HL-60 (cell line): ENCODE measurements around the gene MAD1L1.

Experiments
- DNase-seq, 2 experiments: peaks; one replicate each; pipeline ENCODE4 v3.0.0-alpha.2; 2010 to 2020; ENCODE audit warnings: low read depth in 1 of 2, low spot score in 1 of 2
- H3K27ac ChIP-seq: fragments of 250-450 bp; sonication (Bioruptor Pico); replicated peaks from 2 replicates; pipeline ENCODE4 v1.5.1; 2020; ENCODE audit warnings: mild to moderate bottlenecking, moderate library complexity
- H3K27me3 ChIP-seq: fragments of 250-450 bp; sonication (Bioruptor Pico); 2 replicates; pipeline ENCODE4 v1.5.1; 2021; ENCODE audit warnings: mild to moderate bottlenecking, moderate library complexity; ENCODE audit not compliant: insufficient read depth, poor library complexity, severe bottlenecking
- H3K4me3 ChIP-seq: replicated peaks from 2 replicates; pipeline ENCODE4 v1.5.1; 2011; ENCODE audit warnings: mild to moderate bottlenecking, control low read depth, low read length; ENCODE audit not compliant: insufficient read depth
- CTCF ChIP-seq: IDR thresholded peaks from one replicate; pipeline ENCODE4 v1.5.1; 2011; ENCODE audit warnings: low read length, control low read depth, inconsistent platforms; ENCODE audit not compliant: insufficient read depth
- GABPA ChIP-seq: IDR thresholded peaks from 2 replicates; pipeline ENCODE4 v1.6.1; 2012; ENCODE audit warnings: low read depth
- POLR2AphosphoS5 ChIP-seq: IDR thresholded peaks from 2 replicates; pipeline ENCODE4 v1.6.1; 2012; ENCODE audit warnings: low read depth
- REST ChIP-seq: IDR thresholded peaks from 2 replicates; pipeline ENCODE4 v1.6.1; 2012; ENCODE audit warnings: low read depth; ENCODE audit not compliant: insufficient replicate concordance
- SPI1 ChIP-seq: IDR thresholded peaks from 2 replicates; pipeline ENCODE4 v1.6.1; 2012; ENCODE audit warnings: low read depth, mild to moderate bottlenecking, borderline replicate concordance

MAD1L1 gene

DNA sequence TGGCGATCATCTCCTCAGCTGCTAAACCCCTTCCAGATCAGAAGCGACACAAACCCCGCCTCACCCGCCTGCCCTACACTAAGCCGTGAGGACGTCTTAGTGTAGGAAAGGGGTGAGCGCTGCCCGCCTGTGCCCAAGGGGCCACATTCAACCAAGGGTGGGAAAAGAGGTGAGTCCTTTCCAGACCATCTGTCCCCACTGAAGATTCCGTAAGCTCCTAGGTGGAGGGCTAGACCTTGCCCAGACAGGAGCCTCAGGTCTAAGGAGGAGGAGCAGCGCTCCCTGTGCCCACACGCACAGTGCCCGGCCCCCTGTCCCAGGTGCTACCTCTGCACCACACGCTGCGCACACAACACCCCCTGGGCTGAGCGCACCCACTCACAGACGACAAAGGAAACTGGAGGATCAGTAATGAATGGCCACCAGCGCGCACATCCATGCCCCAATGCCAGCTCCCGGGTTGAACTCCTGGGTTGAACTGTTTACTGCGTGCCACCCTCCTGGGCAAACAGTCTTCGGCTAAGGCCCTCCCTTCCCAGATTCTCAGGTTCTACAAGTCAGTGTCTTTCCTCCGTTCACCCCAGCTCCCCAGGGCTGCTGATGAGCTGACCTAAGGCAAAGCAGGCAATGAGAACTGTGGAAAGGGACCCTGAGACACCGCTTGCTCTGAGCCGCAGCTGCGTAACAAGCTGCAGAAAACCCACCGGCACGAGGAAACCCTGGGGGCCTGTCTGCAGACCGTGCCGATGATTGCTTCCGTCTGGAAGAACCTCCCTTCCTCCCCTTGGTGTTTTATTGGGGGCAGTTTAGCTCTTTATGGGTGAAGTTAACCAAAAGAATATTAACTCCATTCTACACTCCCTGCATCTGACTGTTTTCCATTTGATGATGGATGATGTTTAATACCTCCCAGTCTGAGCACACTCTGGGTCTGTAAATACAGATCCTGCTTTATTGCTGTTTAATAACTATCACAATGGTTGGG, 185.9 kb downstream of the MAD1L1 start:
- Histone ChIP-seq H3K27ac (no peak overlapping the region), H3K27me3 (no peaks in the 10 kb centered on the region), H3K4me3 (no peak overlapping the region)
- TF ChIP-seq SPI1: no peak
- no peak for TF ChIP-seq POLR2AphosphoS5
- TF ChIP-seq GABPA: no peak
- no peak for TF ChIP-seq CTCF
- TF ChIP-seq REST: no peak
- DNase-seq: no peak

DNA sequence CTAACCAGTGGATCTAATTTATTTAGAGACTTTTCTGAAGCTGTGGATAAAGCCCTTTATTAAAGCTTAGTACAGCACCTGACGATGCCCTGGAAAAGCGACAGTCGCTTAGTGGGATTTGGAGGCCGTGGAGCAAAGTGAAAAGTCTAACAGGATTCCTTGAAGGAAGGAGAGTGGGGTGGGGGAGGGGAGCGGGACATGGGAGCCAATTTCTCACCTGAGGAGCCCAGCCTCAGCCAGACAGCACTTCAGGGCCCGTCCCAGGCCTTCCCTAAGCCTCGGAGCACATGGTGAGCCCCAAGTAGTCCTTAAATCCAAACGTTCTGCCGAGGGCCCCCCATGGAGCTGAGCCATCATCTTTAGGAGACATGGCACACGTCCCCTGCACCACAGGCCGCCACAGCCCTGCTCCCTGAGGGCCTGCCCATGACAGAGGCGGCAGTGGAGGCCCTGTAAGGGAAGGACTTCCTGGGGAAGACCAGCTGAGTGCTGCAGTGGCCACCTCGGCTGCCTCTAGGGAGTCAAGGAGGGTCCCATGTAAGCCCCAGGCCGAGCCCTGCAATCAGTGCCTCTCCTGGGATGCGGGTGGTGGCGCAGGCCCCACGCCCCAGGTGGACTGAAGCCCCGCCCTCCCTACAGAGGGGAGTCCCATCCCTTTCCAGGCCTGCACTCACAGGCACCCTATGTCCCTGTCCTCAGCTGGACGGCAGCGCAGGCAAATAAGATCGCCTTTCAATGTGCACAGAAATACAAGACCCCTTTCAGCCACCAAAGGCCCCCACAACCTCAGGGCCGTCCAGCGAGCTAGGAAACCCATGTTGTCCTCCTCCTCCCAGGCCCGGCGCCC, 187.0 kb downstream of the MAD1L1 start:
- no peaks in the 10 kb centered on the region for H3K27me3 ChIP-seq
- no peak for TF ChIP-seq SPI1
- no peak for TF ChIP-seq CTCF
- TF ChIP-seq POLR2AphosphoS5: no peak
- TF ChIP-seq REST: no peak
- TF ChIP-seq GABPA: no peak
- DNase-seq: no peak
- H3K27ac ChIP-seq: no peak overlapping the region
- no peak overlapping the region for H3K4me3 ChIP-seq

- DNase-seq: no peak
- no peaks in the 10 kb centered on the region for H3K27me3 ChIP-seq
- no peak overlapping the region for H3K4me3 ChIP-seq
- TF ChIP-seq CTCF: no peak
- TF ChIP-seq POLR2AphosphoS5: no peak
- no peak for TF ChIP-seq GABPA
- no peak for TF ChIP-seq SPI1
- TF ChIP-seq REST: no peak
- no peak overlapping the region for H3K27ac ChIP-seq
Observed at GRCh38 chr7:2044883-2045471, 187.8 kb downstream of the MAD1L1 start.
